GM10248 (cell line): ENCODE results near the gene CHP1.
A peak's percentile ranks its signal among the peaks of the same experiment; 100 is the strongest.
"Not testable (repeated sequence)": the region's sequence is repeated elsewhere in the genome, so short reads cannot be mapped to it uniquely, and the experiment has no call there.

Experiments used
- CTCF ChIA-PET: fragments of 300-600 bp; sonication (Branson Sonifier 250); formaldehyde crosslinking; extraction: SDS; loops from one replicate; lab custom pipeline; 2021; ENCODE audit warnings: antibody characterized with exemption; lab: Yijun Ruan, JAX
- POLR2A ChIA-PET: fragments of 350-650 bp; sonication (Branson Sonifier 250); formaldehyde crosslinking; extraction: SDS; loops from one replicate; lab custom pipeline; 2020; ENCODE audit warnings: antibody characterized with exemption; lab: Yijun Ruan, JAX
- DNase-seq: peaks from one replicate; pipeline ENCODE4 v3.0.0; 2012; ENCODE audit errors: extremely low spot score
- CTCF ChIP-seq: IDR thresholded peaks from 2 replicates; pipeline ENCODE4 v1.5.1; 2012; ENCODE audit warnings: mild to moderate bottlenecking, low read depth; ENCODE audit errors: extremely low read depth, missing control alignments, control extremely low read depth

CHP1 gene

GRCh38 chr15:41281236-41281635 lies 50.2 kb downstream of the CHP1 start:
- no peak for DNase-seq
- no peak for TF ChIP-seq CTCF
- POLR2A ChIA-PET, result no interaction called here
- CTCF ChIA-PET, result no interaction called here

GRCh38 chr15:41282436-41282835 lies 51.4 kb downstream of the CHP1 start:
- DNase-seq, CTCF ChIA-PET, POLR2A ChIA-PET: not testable (repeated sequence)

- POLR2A ChIA-PET, result interaction anchor here (0.6 to 0.7 kb wide), 3 partner anchors 34 to 718 kb away, joined by 4 to 5 read pairs (median 5); partner anchors contain the start of gene CCDC32
- DNase-seq, result not testable (repeated sequence)
- CTCF ChIA-PET, result interaction anchor here (1.0 to 1.1 kb wide), 2 partner anchors 27 to 52 kb away, joined by 3 to 4 read pairs; partner anchors contain the start of gene CHP1
Observed at GRCh38 chr15:41282980-41283652, 52.0 kb downstream of the CHP1 start.

GRCh38 chr15:41283653-41284426 lies 52.8 kb downstream of the CHP1 start:
- DNase-seq, result peak; percentile 99
- ChIA-PET POLR2A (interaction anchor here (0.6 to 0.7 kb wide), 3 partner anchors 33 to 719 kb away, joined by 4 to 5 read pairs (median 5); partner anchors contain the start of gene CCDC32), CTCF (interaction anchor here (1.0 to 1.1 kb wide), 2 partner anchors 26 to 53 kb away, joined by 3 to 4 read pairs; partner anchors contain the start of gene CHP1)
- no peak for TF ChIP-seq CTCF

- DNase-seq, result no peak
- CTCF ChIA-PET, result interaction anchor here (1.1 kb wide), 1 partner anchor 25 kb away, joined by 3 read pairs; no protein-coding TSS in a partner anchor
- no peak for TF ChIP-seq CTCF
- POLR2A ChIA-PET, result no interaction called here
Observed at GRCh38 chr15:41284427-41285177, 53.5 kb downstream of the CHP1 start.

- TF ChIP-seq CTCF, result no peak
- ChIA-PET CTCF (interaction anchor here (1.6 kb wide), 1 partner anchor 48 kb away, joined by 6 read pairs; the partner anchor contains the start of genes NUSAP1 and OIP5), POLR2A (no interaction called here)
- DNase-seq, result no peak
Observed at GRCh38 chr15:41285285-41285684, 54.2 kb downstream of the CHP1 start.

- POLR2A ChIA-PET, result no interaction called here
- CTCF ChIA-PET, result interaction anchor here (1.3 to 1.6 kb wide), 2 partner anchors 46 to 56 kb away, joined by 3 to 6 read pairs; partner anchors contain the start of genes CHP1, NUSAP1 and OIP5
- no peak for DNase-seq
- TF ChIP-seq CTCF, result no peak
Observed at GRCh38 chr15:41286665-41287333, 55.7 kb downstream of the CHP1 start.
